CD4-positive, alpha-beta T cell treated with Interleukin-12 subunit alpha and Interleukin-12 subunit beta, for 1 hour (primary cell): ENCODE results near the gene LLGL2.
A peak's percentile ranks its signal among the peaks of the same experiment; 100 is the strongest.

ENCODE experiments used
- DNase-seq: peaks from one replicate; pipeline ENCODE4 v3.0.0-alpha.2; 2020

The LLGL2 gene

DNA sequence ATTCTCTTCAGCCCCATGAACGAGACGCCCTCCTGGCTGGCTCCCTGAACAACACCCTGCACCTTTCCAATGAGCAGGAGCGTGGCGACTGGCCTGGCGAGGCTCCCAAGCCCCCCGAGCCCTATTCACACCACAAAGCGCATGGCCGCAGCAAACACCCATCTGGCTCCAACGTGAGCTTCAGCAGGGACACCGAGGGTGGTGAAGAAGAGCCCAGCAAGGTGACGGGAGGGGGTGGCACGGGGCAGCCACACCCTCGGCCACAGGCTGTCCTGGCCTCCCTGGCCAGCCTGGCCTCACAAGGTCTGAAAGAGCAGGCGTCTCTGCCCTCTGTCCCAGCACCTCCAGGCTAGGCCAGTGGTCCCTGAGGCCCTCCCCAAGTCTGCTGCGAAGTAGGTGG lies 33.8 kb upstream of the LLGL2 start:
- DNase-seq = no peak

GRCh38 chr17:75492555-75493168 lies 32.8 kb upstream of the LLGL2 start:
- no peak for DNase-seq

GRCh38 chr17:75493476-75494129 lies 31.9 kb upstream of the LLGL2 start:
- no peak for DNase-seq

DNA sequence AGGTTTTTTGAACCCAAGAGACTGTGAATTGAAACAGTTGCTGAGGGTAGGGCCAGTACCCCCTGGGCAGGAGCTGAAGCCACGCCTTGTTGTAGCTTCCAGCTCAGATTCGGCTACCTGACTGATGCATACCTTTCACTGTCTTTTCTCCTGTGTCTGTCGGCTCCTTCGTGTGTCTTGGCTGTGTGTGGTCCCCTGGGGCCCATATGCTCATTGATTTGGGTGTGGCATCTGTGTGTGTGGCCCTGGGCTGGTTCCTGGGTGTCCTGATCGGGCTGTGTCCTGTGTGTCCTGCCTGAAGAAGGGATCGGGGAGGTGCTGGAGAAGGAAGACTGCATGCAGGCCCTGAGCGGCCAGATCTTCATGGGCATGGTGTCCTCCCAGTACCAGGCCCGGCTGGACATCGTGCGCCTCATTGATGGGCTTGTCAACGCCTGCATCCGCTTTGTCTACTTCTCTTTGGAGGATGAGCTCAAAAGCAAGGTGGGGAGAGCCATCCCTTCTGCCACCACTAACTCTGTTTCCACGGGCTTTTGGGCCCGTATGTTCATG lies 31.1 kb upstream of the LLGL2 start:
- DNase-seq = no peak

GRCh38 chr17:75496005-75496404 lies 29.5 kb upstream of the LLGL2 start:
- DNase-seq = no peak

GRCh38 chr17:75498039-75498725 lies 27.3 kb upstream of the LLGL2 start:
- no peak for DNase-seq

DNA sequence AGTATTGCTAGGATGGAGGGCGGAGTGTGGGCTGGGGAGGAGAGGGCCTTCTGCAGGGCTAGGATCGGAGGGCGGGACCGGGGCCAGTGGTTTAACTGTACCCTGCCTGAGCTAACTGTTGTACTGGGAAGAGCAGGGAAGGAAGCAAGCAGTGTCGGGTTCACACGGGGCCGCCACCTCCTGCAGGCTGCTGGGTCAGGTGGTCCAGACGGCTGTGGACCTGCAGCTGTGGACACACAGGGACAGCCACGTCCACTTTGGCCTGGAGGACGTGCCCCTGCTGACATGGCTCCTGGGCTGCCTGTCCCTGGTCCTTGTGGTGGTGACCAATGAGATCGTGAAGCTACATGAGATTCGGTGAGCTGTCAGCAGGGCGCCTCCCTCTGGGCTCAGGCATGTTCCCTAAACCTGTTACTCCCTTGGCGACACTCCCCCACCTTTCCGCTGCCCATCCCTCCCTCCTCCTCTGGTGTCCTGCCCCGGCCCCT lies 26.7 kb upstream of the LLGL2 start:
- no peak for DNase-seq

GRCh38 chr17:75499313-75500022 lies 26.0 kb upstream of the LLGL2 start:
- DNase-seq = no peak

GRCh38 chr17:75500419-75501216 lies 24.9 kb upstream of the LLGL2 start:
- no peak for DNase-seq

DNA sequence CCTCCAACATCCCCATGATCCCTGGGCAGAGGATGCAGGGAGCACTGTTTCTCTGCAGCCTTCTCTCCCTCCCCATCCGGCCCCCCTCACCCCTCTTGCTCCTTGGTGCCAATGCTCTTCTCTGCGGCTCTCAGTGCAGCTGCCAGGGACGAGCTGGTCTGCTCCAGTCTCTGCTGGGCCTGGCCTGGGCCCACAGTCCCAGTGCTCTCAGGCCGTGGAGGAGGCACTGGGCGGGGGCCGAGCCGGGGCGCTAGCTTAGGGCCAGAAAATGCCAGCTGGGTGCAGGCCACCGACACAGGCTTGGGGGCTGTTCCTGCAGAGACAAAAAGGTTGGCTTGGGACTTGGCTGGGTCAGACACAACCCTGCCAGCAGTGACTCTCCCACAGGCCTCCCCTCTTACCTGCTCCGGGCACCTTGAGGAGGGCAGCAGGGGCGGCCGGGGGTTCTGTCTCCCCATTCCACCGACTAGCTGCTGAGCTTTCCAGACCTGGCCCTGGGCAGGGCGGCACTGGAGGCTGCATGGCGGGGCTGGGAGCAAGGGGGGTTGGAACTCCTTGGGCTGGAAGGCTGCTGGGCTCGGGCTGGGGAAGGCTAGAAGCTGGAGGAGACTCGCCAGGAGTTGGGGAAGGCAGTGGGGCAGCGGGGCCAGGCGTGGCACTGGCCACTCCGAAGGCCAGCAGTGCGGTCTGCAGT lies 24.0 kb upstream of the LLGL2 start:
- DNase-seq = no peak

DNA sequence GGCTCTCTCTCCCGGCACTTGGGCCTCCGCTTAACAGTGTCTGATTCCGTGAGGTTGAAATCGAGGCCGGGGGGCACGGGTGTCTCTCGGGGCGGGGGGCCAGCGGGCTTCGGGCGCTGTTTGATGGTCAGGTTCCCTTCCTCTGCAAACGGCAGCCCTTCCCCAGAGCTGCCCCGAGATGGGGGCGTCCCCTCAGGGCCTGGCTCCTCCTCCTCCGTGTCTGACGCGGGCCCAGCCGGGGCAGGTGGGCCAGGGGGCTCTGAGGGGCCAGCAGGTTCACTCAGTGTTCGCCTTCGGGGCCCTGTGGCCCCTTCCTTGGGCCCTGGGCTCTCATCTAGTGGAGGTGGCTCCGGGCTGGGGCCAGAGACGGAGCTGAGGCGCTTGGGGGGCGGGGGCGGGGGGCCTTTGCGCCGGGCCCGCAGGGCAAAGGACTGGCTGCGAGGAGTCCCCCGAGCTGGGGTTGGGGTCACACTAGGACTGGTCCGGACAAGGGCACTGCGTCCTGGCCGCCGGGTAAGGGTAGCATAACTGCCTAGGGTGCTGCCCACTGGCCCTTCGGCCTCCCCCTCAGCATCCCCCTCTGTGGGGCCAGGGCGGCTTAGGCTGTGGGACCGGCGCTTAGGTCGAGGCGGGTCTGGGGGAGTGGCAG lies 23.3 kb upstream of the LLGL2 start:
- DNase-seq = no peak

- DNase-seq = no peak
These were observed 22.7 kb upstream of the LLGL2 start for GRCh38 chr17:75502721-75503329.

- DNase-seq = no peak
These were observed 22.1 kb upstream of the LLGL2 start for GRCh38 chr17:75503337-75503950.

DNA sequence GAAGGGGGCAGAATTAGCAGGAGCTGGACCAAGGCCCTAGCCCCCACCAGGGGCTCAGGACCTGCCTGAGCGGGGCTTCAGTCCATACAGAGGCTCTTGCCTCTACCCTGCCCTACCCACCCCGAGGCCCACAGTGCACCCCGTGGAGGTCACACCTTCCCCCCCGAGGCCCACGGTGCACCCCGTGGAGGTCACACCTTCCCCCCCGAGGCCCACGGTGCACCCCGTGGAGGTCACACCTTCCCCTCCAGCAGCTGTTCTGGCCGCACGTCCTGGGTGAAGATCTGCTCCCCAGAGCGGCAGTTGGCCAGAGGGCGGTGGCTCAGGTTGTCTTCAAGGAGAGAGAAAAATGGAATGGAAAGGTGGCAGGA lies 21.5 kb upstream of the LLGL2 start:
- peak; percentile 20 for DNase-seq

- peak; percentile 47 for DNase-seq
These were observed 20.9 kb upstream of the LLGL2 start for GRCh38 chr17:75504347-75505151.

- no peak for DNase-seq
These were observed 20.4 kb upstream of the LLGL2 start for GRCh38 chr17:75505152-75505409.

DNA sequence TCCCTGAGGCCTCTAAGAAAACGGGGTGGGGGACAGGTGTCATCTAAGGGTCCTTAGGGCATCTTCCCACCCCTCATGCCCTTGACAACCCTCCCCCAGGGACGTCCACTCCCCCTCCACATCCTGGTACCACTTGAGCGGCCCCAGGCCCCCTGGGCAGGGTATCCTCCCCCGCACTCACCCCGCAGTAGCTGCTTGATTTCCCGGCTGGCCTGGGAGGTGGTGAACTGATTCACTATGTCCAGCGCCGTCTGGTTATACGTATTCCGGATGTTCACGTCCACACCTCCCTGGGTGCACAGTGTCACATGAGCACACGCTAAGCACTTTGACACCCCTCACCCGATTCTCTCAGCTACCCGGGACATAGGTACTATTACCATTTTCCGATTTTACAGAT lies 19.9 kb upstream of the LLGL2 start:
- DNase-seq = no peak

DNA sequence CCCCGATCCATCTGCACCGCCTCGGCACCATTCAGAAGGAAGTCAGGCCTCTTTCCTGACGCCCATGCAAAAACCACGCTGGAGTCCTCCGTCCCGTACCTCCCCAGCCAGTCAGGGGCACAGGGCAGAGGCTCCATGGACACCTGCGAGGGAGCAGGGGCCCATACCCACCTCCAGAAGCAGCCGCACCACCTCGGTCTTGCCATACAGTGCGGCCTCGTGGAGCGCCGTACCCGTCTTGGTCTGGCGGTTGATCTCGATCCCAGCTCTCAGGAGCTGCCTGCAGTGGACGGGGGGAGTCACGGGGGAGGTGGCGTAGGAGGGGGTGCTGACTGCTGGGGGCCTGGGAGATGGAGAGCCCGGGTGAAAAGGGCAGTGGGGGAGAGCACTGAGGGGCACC lies 19.4 kb upstream of the LLGL2 start:
- no peak for DNase-seq

- DNase-seq = no peak
These were observed 18.6 kb upstream of the LLGL2 start for GRCh38 chr17:75506888-75507287.
